ENCODE measurements around the gene PXN. TPM values are rescaled to one million over a fixed set of nuclear protein-coding genes. Genes with fewer than 3 reads are reported as not detected.

PXN gene
- total RNA-seq (2014; rRNA removed; shearing (Covaris generic)) = 77.5 and 110 TPM in 2 replicates

DNA sequence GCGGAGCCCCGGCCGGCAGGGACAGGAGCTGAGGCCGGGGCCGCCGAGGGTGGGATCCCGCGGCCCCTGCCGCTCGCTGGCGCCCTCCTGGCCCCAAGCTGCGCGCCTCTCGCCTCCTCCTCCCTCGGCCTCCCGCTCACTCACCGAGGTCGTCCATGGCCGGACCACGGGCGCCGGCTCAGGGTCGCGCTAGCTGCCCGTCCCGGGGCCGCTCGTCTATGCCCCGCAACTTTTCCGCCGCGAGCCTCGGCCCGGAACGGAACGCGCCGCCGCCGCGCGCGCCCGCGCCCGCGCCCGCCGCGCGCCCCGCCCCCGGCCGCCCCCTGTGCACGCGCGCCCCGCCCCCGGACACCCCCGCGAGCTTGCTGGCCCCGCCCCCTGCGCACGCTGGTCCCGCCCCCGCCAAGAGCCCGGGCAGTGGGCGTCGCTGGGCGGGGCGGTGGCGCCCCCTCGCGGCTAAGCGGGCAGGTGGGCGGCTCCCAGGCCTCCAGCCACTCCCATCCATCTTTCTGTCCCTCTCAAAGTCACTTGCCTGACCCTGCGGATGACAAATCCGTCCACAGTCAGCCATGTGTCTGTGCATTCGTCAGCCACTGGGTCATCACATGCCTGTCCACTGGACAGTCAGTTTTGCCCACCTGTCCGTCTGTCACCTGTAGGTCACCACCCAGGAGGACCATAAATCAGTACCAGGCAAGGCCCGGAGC lies at the start of gene PXN:
Gene PXN, minus strand, starts transcription at position 258 of the 707 bp plus-strand sequence. Its CDS starts 101 bp downstream, at position 157.
- peak; percentile 63 for DNase-seq (ENCODE audit: low read depth)

GRCh38 chr12:120314220-120314619 lies 48.7 kb upstream of the PXN start:
- DNase-seq (ENCODE audit: low read depth) = no peak

DNA sequence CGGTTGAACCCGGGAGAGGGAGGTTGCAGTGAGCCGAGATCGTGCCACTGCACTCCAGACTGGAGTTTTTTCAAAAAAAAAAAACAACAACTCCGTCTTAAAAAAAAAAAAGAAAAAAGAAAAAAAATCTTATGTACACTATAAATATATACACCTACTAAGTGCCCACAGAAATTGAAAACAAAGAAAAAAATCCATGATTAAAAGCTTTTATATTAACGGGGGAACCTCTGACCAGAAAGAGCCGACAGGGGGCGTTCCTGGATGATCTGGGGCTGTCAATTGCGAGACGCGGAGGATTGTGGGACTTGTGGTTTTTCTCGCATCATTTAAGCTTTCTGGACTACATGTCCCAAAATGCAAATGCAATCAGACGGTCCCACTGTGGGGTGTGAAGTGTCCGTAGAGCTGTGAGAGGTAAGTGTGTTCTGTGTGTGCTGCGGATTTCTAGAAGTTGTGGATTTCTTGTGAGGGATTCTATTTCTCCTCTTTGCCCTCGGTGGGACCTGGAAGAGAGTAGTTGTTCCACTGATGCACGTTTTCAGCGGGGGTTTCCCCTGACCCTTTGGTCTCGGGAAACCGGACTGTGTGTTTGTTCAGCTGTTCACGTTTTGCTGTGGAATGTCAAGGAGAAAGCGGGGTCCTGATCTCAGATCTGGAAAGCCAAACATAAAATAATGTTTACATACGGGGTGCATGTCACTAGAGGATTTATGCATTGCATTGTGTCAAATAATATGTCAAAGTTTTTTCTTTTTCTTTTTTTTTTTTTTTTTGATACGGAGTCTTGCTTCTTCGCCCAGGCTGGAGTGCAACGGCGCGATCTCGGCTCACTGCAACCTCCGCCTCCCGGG lies 36.7 kb upstream of the PXN start, which contains the start of gene SIRT4:
Gene SIRT4, plus strand, starts transcription at position 360 of the 854 bp plus-strand sequence. CDS start 1,241 bp downstream, outside the sequence.
- peak; percentile 94 for DNase-seq (ENCODE audit: low read depth)

DNA sequence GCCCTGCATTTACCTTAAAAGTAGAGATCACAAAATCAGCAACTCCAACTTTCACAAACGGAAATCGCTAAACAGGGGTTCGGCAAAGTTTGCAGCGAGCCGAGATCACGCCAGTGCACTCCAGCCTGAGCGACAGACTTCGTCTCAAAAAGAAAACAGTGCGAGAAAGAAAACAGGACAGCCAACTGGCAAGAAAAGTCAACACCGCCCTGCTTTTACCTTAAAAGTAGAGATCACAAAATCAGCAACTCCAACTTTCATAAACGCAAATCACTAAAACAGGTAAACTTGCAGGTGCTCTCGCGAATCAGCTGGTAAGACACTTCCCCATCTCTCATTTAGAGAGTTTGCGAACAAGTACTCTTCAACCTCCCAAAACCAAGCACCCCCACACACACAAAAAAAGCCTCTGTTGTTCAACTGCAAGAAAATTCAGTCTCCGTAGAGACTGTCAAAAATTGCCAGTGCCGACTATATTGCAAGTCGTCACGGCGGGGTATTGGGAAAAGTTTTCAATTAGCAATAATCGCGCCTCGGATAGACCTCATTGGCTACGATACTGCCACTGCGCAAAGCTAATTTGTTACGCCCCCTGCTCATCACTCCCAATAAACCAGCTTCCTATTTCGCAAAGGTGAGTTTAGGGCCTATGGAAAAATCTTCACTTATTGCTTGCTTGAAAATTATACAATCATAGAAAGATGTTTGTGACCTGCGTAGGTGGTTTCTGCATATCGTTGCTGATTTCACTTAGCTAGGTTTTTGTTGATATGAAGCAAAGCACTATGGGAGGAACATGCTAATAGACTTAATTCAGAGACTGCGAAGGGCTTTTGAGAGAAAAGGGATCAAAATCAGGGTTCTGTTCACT lies 27.4 kb upstream of the PXN start, which contains the start of gene RNU4-1:
Gene RNU4-1, minus strand, starts transcription at position 577 of the 871 bp plus-strand sequence.
- DNase-seq (ENCODE audit: low read depth) = peak; percentile 96

DNA sequence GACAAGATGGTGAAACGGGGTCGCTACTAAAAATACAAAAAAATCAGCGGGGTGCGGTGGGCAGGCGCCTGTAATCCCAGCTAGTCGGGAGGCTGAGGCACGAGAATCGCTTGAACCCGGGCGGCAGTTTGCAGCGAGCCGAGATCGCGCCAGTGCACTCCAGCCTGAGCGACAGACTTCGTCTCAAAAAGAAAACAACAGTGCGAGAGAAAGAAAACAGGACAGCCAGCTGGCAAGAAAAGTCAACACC lies 26.8 kb upstream of the PXN start:
- DNase-seq (ENCODE audit: low read depth) = no peak

DNA sequence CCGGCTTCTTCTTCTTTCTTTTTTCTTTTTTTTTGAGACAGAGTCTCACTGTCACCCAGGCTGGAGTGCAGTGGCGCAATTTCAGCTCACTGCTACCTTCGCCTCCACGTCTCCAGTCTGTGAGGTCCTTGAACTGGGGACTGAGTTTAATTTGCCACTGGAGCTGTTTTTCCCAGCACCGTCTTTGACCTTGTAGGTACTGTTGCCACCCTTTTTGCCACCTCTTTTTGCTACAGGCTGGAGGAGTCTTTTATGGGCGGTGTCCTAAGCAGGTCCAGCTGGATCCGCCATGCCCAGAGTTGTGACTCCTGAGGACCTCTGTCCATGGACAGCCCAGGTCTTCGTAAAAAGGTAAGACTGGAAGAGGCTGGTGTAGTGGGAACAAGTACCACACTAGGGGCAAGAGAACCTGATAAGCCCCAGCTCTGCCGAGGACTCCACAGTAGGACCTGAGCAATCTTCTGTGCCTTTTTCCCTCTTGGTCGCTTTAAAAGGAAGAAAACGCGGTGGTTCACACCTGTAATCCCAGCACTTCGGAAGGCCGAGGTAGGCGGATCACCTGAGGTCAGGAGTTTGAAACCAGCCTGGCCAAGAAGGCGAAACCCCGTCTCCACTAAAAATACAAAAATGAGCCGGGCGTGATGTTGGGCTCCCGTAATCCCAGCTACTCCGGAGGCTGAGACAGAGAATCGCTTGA lies 25.2 kb upstream of the PXN start:
- DNase-seq (ENCODE audit: low read depth) = no peak

DNA sequence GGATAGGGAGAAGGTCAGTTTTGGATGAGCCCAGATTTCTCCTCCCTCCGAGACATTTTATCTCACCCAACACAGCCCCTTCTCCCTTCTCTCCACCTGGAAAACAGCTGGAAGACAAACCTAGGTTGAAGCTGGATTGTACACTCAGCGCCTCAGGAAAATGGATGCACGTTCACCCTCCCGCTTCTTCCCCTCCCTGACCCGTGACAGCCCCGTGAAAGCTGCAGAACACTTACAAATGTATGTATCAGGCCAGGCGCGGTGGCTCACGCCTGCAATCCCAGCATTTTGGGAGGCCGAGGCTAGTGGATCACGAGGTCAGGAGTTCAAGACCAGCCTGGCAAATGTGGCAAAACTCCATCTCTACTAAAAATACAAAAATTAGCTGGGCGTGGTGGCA lies 22.0 kb upstream of the PXN start:
- no peak for DNase-seq (ENCODE audit: low read depth)

GRCh38 chr12:120286768-120287490 lies 21.4 kb upstream of the PXN start:
- peak; percentile 40 for DNase-seq (ENCODE audit: low read depth)

DNA sequence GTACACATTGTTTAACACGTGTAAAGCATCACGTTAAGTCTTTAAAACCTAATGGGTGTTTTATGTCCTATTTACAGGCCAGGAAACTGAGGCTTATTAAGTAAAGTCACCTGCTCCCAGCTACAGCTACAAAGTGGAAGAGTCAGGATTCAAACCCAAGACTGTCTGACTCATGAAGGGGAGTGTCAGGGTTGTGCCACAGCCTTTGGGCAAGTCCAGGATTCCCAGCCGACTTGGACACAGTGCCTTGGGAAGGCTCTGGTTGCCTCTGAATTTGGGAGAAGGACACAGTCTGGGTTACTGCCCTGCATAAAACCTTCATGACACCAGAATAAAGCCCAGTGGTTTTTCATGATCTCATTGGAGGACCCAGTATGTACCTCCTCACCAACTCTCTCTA lies 18.9 kb upstream of the PXN start:
- no peak for DNase-seq (ENCODE audit: low read depth)

GRCh38 chr12:120283318-120283717 lies 17.8 kb upstream of the PXN start:
- no peak for DNase-seq (ENCODE audit: low read depth)

GRCh38 chr12:120278137-120279069 lies 12.9 kb upstream of the PXN start:
- no peak for DNase-seq (ENCODE audit: low read depth)

GRCh38 chr12:120276734-120277133 lies 11.2 kb upstream of the PXN start:
- DNase-seq (ENCODE audit: low read depth) = no peak

- DNase-seq (ENCODE audit: low read depth) = no peak
Measured at GRCh38 chr12:120267736-120268135, 2.2 kb upstream of the PXN start.

DNA sequence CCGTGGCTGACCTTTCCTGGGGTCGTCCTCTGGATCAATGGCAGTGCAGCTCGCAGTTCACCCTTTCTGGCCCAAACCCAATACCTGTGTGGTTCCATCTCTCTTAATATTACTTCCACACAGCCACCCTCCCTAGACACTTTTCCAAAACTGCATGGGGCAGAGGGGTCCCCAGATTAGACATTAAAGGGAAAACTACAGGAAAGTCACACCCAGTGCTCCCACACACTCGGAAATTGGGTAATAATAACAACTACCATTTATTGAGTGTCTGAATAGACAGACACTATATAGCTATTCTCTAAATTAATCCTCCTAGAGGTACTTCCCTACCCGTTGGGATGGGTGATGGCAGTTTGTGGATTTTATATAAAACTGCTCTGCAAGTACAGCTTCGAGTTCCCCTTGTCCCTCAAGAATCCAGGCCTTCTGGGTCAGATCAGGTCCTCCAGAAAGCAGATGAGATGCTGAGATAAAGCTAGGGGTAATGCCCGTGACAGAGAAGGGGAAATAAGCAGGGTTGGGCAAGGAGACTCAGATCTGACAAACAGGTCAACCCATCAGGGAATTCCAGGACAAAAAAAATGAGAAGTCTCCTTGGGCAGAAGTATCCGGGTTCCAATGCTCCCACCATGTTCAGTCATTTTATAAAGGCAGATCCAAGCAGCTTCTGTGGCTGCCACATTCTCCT lies 795 bp upstream of the PXN start:
- DNase-seq (ENCODE audit: low read depth) = no peak

- no peak for DNase-seq (ENCODE audit: low read depth)
Measured at GRCh38 chr12:120264904-120265472, 542 bp downstream of the PXN start.

GRCh38 chr12:120264086-120264903 lies 1.2 kb downstream of the PXN start:
- DNase-seq (ENCODE audit: low read depth) = peak; percentile 46

GRCh38 chr12:120263748-120264085 lies 1.8 kb downstream of the PXN start:
- DNase-seq (ENCODE audit: low read depth) = no peak
